ENCODE results near the gene ESF1.
A peak's percentile ranks its signal among the peaks of the same experiment; 100 is the strongest.

ESF1 gene

DNA sequence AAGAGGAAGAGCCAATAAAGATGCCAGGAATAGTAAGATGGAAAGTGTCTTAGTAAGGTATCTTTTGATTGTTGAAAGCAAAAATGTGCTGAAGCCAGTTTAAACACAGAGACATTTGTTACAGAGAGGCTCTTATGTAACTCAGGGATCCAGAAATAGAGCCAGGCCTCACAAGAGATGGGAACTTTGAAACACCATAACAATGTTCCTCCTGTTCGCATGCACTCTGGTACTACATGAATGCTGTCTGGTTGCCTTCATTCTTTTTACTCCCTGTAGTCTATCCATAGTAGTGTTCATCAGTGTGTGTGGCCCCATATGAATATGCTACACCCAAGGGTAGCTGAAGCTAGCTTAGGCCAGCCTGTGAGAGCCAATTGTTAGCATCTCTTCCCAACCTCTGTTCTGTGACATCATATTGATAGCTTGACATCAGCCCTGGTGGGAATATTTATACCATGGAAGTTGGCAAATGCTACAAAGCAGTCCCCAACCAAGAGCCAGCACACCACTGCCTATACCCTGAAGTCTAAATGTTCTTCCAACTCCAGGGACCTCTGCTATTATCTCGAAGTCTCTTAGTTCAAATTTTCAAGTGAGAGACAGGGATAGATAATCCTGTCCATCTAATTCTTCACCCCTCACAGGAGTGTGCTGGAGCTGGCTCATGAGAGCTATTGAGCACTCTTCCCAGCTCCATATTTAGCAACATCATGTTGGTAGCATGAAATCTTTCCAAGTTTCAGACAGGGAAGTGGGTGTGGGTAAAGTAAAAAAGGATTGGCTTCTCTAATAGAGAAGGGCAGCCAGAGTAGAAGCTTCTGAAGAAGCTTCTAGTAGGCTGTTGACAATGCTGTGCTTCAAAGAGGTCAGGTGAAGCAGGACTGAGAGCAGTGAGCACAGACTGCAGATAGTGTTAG is 7.1 kb upstream of the ESF1 start:
- DNase-seq (ENCODE audit: low spot score): no peak
- H3K4me1 ChIP-seq (ENCODE audit: insufficient read depth, poor library complexity, severe bottlenecking): peaks cover 2% of the 10 kb centered on the region
- no peak overlapping the region for H3K4me3 ChIP-seq (ENCODE audit: severe bottlenecking)
- no peaks in the 10 kb centered on the region for H3K27me3 ChIP-seq (ENCODE audit: insufficient read depth, poor library complexity, severe bottlenecking)
- no peak for ATAC-seq (ENCODE audit: low read depth)
- TF ChIP-seq, protein P1, sequence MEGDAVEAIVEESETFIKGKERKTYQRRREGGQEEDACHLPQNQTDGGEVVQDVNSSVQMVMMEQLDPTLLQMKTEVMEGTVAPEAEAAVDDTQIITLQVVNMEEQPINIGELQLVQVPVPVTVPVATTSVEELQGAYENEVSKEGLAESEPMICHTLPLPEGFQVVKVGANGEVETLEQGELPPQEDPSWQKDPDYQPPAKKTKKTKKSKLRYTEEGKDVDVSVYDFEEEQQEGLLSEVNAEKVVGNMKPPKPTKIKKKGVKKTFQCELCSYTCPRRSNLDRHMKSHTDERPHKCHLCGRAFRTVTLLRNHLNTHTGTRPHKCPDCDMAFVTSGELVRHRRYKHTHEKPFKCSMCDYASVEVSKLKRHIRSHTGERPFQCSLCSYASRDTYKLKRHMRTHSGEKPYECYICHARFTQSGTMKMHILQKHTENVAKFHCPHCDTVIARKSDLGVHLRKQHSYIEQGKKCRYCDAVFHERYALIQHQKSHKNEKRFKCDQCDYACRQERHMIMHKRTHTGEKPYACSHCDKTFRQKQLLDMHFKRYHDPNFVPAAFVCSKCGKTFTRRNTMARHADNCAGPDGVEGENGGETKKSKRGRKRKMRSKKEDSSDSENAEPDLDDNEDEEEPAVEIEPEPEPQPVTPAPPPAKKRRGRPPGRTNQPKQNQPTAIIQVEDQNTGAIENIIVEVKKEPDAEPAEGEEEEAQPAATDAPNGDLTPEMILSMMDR (IDR thresholded peaks at IDR 0.05; ENCODE audit: poor library complexity, severe bottlenecking): no peak
- no peaks in the 10 kb centered on the region for H3K9me3 ChIP-seq (ENCODE audit: severe bottlenecking)
- peaks cover 93% of the 10 kb centered on the region for H3K36me3 ChIP-seq (ENCODE audit: low read depth)
- H3K27ac ChIP-seq (ENCODE audit: poor library complexity, severe bottlenecking): no peak overlapping the region

DNA sequence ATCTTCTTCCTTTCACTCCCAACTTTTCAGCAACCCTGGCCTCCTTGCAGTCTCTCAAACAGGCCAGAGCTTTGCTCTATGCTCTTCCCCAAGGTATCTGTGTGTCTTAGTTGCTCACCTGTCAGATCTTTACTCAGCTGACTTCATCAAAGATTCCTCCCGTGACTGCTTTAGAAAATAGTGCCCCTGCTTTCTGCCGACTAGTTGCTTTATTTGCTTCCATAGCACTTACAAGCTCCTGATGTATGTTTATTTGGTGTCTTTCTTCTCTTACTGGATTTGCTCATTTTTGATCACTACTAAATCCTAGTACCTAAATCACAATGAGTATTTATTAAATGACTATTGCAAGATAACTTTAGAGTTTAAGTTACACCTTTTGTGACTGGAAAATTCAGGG is 6.0 kb upstream of the ESF1 start:
- TF ChIP-seq, protein P1 (IDR thresholded peaks at IDR 0.05; ENCODE audit: poor library complexity, severe bottlenecking): no peak
- Histone ChIP-seq H3K27me3 (ENCODE audit: insufficient read depth, poor library complexity, severe bottlenecking) (no peaks in the 10 kb centered on the region), H3K4me1 (ENCODE audit: insufficient read depth, poor library complexity, severe bottlenecking) (peaks cover 12% of the 10 kb centered on the region), H3K36me3 (ENCODE audit: low read depth) (peaks cover 89% of the 10 kb centered on the region), H3K4me3 (ENCODE audit: severe bottlenecking) (no peak overlapping the region), H3K9me3 (ENCODE audit: severe bottlenecking) (no peaks in the 10 kb centered on the region), H3K27ac (ENCODE audit: poor library complexity, severe bottlenecking) (no peak overlapping the region)
- no peak for DNase-seq (ENCODE audit: low spot score)
- no peak for ATAC-seq (ENCODE audit: low read depth)

DNA sequence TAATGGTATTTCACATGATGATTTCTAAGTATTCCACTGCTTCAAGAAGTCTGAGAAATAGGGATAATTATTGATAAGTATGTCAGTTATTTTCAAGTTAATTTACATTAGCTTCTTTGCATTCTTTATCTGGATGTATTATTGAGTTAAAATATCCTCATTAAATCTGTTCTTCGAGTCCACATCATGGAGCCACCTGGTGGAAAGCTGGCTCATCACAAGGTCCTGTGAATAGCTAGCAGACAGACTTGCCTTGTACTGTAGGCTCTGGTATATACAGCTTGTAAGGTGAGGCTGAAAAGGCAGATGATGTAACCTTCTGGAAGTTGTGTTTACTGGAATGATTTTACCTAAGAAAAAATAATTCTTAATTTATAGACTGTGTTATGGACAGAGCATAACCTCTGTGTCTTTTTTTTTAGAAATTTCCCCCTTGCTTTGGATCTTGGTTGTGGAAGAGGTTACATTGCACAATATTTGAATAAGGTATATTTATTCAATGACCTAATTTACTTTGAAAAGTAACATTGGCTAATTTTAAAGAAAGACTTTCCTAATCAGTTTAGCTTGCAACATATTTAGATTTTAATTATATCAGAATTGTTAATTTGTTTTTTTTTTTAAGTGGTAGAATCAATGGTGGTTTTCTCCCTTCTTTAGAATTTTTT is 3.6 kb upstream of the ESF1 start:
- Histone ChIP-seq H3K27me3 (ENCODE audit: insufficient read depth, poor library complexity, severe bottlenecking) (no peaks in the 10 kb centered on the region), H3K27ac (ENCODE audit: poor library complexity, severe bottlenecking) (no peak overlapping the region), H3K4me3 (ENCODE audit: severe bottlenecking) (no peak overlapping the region), H3K9me3 (ENCODE audit: severe bottlenecking) (no peaks in the 10 kb centered on the region), H3K4me1 (ENCODE audit: insufficient read depth, poor library complexity, severe bottlenecking) (peaks cover 20% of the 10 kb centered on the region), H3K36me3 (ENCODE audit: low read depth) (peaks cover 65% of the 10 kb centered on the region)
- TF ChIP-seq, protein P1 (IDR thresholded peaks at IDR 0.05; ENCODE audit: poor library complexity, severe bottlenecking): peak; percentile 85
- DNase-seq (ENCODE audit: low spot score): no peak
- ATAC-seq (ENCODE audit: low read depth): peak; percentile 66

DNA sequence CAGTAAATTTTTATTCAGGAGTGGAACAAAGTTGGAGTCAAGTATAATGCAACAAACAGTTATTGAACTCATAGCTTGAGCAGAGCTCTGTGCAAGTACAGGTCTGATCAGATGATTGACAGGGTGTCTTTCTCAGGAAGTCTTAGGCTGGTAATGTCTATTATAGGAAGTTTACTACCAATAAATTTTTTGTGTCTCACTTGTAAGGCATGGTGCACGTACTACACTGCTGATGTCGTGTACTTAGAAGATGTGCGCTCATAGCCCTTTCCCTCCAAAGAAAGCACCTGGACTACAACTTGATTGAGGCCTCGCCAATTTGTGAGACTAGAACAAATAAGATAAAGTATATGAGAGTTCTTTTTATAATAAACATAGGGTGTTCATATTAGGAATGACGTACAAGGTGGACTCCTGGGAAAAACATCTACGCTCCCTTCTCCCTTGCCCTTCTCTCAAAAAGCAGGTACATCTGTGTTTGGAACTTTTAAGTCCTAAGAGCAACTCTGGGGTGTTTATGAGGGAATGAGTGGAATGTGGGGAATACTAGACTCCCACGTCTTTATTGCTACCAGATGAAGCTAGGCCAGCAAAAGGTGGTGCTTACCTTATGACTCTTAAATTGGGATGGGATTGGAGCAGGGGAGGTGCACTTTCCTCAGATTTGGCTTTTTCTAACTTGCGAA is 1.6 kb upstream of the ESF1 start:
- no peaks in the 10 kb centered on the region for H3K9me3 ChIP-seq (ENCODE audit: severe bottlenecking)
- H3K27ac ChIP-seq (ENCODE audit: poor library complexity, severe bottlenecking): peak overlapping the region; percentile 50
- peaks cover 71% of the 10 kb centered on the region for H3K36me3 ChIP-seq (ENCODE audit: low read depth)

More for the DNA sequence above, 1.6 kb upstream of the ESF1 start:
- H3K27me3 ChIP-seq (ENCODE audit: insufficient read depth, poor library complexity, severe bottlenecking): no peaks in the 10 kb centered on the region
- TF ChIP-seq, protein P1 (IDR thresholded peaks at IDR 0.05; ENCODE audit: poor library complexity, severe bottlenecking): no peak
- H3K4me1 ChIP-seq (ENCODE audit: insufficient read depth, poor library complexity, severe bottlenecking): peaks cover 22% of the 10 kb centered on the region
- ATAC-seq (ENCODE audit: low read depth) (no peak; the same call in 2 of the 3 replicates), DNase-seq (ENCODE audit: low spot score) (no peak)
- H3K4me3 ChIP-seq (ENCODE audit: severe bottlenecking): peak overlapping the region; percentile 65
